GM18499 (cell line): ENCODE results near the gene PTPRO.

Experiments
- ATAC-seq: cut with Tn5 transposase; IDR thresholded peaks from one replicate; pipeline ENCODE4 v1.9.1; 2021; ENCODE audit warnings: moderate number of reproducible peaks; ENCODE audit not compliant: insufficient read depth, unreplicated experiment

The PTPRO gene

GRCh38 chr12:15344561-15344960 is 22.3 kb downstream of the PTPRO start:
- ATAC-seq = no peak

DNA sequence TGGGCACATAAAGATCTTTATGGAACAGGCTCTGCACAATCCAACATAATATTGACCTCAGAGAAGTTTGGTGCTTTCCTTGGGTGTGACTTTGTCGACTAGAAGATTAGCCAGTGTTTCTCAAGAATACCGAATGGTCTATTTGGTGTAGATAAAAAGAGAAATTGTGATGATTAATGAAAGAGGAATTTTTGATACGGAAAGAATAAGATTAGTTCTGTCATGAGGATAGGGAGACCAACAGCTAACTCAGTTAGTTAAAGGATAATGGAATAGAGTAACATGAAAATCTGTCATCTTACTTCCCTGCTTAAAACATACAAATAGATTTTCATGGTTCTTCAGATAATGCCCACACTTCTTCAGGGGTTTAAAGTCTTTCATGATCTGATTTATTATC is 24.2 kb downstream of the PTPRO start:
- no peak for ATAC-seq

GRCh38 chr12:15350643-15351042 is 28.3 kb downstream of the PTPRO start:
- no peak for ATAC-seq

- no peak for ATAC-seq
Observed at GRCh38 chr12:15355766-15356165, 33.5 kb downstream of the PTPRO start.

DNA sequence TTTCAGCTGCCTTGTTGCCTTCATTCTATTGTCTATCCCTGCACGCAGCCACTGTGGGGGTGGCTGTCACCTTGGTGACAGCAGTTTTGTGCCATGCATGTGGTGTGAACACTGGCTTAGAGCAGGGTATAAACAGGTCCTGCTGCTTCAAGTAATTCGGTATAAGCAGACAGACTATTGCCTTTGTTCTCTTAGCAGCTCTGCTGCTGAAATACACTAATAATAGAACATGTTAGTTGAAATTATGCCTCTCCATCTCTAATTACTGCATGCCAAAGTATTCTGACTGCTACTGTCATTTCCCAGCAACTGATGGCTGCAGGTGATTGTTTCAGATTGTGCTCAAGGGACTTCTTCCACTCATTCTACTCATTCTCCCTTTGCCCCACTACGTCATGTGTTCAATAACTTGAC is 34.6 kb downstream of the PTPRO start:
- ATAC-seq = no peak

- ATAC-seq = no peak
Observed at GRCh38 chr12:15364221-15365160, 42.2 kb downstream of the PTPRO start.

DNA sequence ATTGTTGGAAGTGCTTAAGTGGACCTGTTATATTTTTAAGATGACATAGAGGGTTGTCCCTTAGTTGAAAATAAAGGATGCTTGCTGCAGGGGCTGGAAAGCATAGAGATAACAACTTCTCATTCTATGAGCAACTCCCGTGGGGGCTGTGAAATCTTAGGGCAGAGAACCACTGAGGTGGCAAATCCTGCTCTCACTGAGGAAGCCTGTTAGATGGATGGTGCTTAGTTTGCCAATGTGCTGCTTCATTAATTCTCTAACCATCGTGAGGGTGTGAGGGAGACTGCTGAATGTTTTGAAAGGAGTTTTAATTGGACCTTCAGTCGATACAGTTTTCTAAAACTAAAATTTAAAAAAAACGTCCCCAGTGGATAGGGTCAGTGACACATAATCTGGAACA is 46.5 kb downstream of the PTPRO start:
- ATAC-seq = no peak

- no peak for ATAC-seq
Observed at GRCh38 chr12:15372352-15372751, 50.0 kb downstream of the PTPRO start.

DNA sequence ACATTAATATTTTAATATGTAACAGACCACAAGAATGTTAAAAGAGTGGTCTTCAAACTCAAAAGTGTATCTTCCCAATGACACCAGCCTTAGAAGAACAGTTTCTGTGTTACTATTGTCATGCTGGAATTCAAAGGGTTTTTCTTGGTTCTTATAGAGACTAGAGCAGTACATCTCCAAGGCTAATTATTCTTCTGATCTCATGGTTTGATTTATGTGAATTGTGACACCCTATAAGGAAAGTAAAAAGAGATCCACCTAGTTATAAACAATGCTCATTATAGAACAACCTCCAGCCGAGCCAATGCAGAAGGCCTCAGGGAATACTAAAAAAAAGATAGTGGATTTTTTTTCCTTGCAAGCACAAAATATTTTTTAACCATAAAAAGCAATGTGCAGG is 65.5 kb downstream of the PTPRO start:
- ATAC-seq = no peak

- ATAC-seq = no peak
Observed at GRCh38 chr12:15389561-15389960, 67.3 kb downstream of the PTPRO start.

DNA sequence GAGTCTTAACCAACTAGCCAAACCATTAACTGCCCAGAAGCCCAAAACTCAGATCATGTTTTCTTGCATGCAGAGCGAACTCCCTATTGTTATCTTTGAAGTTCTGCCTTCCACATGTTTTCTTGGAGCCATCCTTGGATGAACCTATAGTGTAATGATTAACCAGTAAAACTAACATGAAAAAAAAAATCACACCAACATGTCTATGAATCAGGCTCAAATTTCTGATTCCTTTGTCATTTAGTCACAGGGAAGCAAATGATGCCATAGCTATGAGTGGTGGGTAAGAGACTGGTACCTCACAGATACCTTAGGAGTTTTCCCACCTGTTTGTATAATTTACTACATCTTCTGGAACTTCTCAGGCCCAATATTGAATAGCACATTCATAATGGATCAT is 70.7 kb downstream of the PTPRO start:
- ATAC-seq = no peak

GRCh38 chr12:15393995-15394394 is 71.7 kb downstream of the PTPRO start:
- ATAC-seq = no peak

GRCh38 chr12:15404485-15404884 is 82.2 kb downstream of the PTPRO start:
- ATAC-seq = no peak

- ATAC-seq = no peak
Observed at GRCh38 chr12:15405606-15406005, 83.3 kb downstream of the PTPRO start.

DNA sequence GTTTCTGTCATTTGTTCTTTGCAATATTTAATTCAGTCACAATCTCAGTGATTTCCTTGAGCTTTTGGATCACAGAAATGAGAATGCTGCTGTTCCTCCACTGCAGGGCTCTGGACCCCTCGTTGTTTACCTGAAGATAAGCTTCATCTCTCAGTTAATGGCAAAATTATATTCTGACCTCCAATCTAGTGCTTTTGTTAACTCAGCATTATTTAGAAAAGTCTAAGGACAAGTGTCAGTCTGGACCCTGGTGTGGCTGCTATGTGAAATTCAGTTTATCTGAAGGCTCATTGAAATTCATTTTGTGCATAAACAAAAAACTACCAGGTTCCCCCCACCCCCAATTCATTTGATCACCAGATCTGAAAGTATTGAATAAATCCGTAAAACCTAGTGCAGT is 84.7 kb downstream of the PTPRO start:
- no peak for ATAC-seq

- ATAC-seq = no peak
Observed at GRCh38 chr12:15411842-15412241, 89.5 kb downstream of the PTPRO start.

DNA sequence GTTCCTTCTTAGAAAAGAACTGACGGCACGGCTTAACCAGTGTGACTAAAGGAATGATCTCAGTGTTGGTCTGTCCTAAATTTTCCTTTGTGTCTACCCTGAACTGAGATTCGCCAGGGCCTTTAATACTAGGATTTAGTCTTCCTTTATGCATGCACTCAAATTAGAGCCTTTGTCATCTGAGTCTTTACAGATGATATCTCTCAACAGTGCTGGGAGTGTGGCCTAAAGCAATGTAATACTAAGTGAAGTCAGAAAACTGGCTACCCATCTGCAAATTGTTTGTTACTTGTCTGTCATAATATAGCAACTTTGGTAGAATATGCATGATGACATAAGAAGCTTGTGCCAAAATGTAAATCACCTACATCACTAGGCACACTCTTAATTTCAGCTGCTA is 95.4 kb downstream of the PTPRO start:
- ATAC-seq = no peak

DNA sequence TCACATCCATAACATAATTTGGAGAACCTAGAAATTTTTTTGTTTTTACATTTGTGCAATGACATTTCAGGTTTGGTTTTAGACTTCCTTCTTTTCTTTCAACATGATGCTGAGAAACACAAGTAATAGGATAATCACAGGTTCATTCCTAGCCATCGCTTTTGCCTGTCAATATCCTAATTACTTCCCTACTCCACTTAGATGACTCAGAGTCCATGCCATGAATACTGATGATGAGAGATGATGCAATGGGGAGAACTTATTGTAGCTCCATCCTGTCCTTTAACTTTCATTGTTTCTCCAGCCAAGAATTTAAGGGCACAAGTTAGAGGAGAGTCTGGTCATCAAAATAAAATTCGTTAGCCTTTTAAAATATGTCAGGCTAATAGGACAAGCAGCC is 101.3 kb downstream of the PTPRO start:
- ATAC-seq = no peak

- no peak for ATAC-seq
Observed at GRCh38 chr12:15427913-15428312, 105.6 kb downstream of the PTPRO start.

DNA sequence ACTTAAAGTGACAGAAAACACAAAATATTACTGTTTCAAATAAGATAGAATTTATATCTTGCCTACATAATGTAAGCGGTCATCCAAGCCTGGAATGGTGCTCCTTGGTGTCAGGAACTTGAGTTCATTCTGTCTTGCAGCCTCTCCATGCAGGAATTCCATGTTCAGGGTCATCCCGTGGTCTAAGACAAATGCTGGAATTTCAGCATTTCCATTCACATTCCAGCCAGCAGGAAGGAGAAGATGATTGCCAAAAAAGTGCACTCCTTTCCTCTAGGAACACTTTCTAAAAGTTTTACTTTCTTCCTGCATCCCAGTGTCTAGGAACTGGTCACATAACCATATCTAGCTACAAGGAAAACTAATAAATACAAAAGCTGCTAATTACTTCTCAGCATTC is 106.3 kb downstream of the PTPRO start:
- ATAC-seq = no peak

DNA sequence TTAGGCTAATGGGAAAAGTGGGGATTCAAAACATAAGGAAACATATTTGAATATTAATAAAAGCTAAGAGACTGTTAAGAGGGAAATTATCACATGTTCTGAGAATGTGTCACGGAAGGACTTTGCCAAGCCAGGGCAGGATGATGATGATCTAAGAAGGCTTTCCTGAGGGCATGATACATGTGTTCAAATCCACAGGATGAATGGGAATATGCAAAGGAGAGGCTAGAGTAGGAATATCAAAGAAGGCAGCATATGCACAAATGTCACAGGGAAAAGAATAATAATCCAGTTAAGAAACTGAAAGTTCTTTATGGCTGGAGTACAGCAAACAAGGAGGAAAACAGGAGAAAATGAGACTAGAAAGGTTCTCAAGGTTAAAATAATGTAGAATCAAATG is 107.0 kb downstream of the PTPRO start:
- no peak for ATAC-seq

GRCh38 chr12:15435597-15435996 is 113.3 kb downstream of the PTPRO start:
- ATAC-seq = no peak
